HG03064 (cell line): ENCODE data around the gene BBX.
"Not testable (repeated sequence)": the region's sequence is repeated elsewhere in the genome, so short reads cannot be mapped to it uniquely, and the experiment has no call there.

Experiments used
- ATAC-seq: cut with Tn5 transposase; IDR thresholded peaks from one replicate; pipeline ENCODE4 v1.9.1; 2021; ENCODE audit warnings: low read depth; ENCODE audit not compliant: unreplicated experiment

The BBX gene

DNA sequence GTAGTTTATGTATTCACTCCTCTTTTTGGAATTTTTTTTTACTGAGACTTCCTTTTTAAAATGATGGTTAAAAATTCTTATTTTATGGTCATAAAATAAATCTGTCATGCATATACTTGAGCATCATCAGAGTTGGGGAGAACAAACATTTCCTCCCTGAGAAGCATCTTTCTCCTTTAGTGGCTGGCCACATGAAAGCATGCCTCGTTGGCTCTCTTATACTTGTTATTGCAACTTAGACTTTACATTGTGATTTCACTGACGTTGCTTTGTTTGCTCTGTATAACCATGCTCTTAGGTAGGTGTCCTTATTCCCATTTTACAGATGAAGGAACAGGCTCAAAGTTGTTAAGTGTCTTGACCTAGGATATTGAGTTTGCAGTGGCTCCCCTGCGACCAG is 18.1 kb downstream of the BBX start:
- ATAC-seq: no peak

GRCh38 chr3:107542665-107543064 is 19.9 kb downstream of the BBX start:
- no peak for ATAC-seq

- no peak for ATAC-seq
These were observed 20.9 kb downstream of the BBX start for GRCh38 chr3:107543666-107544065.

- no peak for ATAC-seq
These were observed 22.9 kb downstream of the BBX start for GRCh38 chr3:107545680-107546120.

GRCh38 chr3:107548601-107549000 is 25.8 kb downstream of the BBX start:
- ATAC-seq: no peak

DNA sequence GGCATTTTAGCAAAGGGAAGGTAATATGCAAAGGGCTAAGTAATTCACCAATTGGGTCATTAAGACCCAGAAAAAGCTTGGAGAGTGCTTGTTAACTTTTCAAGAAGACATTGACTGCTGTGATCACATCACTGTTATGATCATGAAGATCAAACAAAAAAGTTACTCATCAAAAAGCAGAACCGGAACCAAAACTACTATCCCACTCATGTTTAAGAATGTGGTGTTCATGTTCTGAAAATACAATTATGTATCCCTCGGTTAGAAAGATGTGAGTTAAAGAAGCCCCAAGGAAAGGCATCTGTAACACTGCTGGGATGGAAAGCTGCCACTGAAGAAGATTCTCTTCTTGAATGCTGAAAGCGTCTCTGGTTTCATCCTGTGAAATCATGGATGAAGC is 32.6 kb downstream of the BBX start:
- no peak for ATAC-seq

- ATAC-seq: no peak
These were observed 35.0 kb downstream of the BBX start for GRCh38 chr3:107557743-107558142.

DNA sequence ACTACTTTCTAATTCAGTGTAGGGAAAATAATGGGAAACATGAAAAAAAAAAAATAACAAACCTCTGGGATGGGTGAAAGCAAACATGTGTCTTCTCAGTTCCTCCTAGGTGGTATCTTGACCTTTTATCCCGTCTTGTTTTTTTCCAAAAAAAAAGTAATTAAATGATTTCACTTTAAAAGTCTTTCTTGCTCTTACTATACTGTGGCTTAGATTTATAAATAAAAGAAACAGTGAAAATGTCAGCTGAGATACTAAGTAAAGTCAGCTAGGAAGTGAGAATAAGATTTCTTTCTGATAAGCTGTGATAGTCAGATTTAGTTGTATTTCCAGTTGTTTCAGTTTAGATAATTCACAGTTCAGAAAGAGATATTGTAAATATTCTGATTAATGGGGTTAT is 37.4 kb downstream of the BBX start:
- no peak for ATAC-seq

GRCh38 chr3:107561980-107562379 is 39.2 kb downstream of the BBX start:
- ATAC-seq: no peak

DNA sequence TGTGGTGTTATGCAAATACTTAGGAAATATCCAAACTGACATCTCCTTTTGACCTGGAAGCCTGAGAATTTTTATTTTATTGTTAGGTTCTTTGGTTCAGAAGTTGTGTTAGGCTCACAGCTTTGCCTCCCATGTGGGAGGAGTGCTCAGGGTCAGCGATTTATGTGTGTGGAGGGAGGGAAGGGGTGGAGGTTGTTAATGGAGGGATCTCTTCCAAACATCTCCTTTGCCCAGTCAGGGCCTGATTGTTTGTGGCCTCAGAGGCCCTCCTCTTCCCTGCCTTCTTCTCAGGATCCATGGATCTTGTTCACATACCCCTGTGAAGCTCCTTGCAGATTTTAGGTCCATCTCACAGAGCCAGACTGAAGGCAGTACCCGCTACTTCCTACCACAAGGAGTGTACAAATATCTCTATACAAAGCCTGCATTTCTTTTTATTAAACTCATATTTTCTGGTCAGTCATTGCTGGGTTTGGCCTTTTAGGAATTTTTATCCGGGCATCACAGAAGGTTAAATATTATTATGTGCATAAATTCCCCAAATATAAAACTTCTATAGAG is 40.3 kb downstream of the BBX start:
- ATAC-seq: no peak

GRCh38 chr3:107565244-107565643 is 42.5 kb downstream of the BBX start:
- not testable (repeated sequence) for ATAC-seq

- ATAC-seq: not testable (repeated sequence)
These were observed 48.3 kb downstream of the BBX start for GRCh38 chr3:107571089-107571488.

GRCh38 chr3:107571492-107571891 is 48.7 kb downstream of the BBX start:
- not testable (repeated sequence) for ATAC-seq

GRCh38 chr3:107574650-107575049 is 51.9 kb downstream of the BBX start:
- no peak for ATAC-seq

GRCh38 chr3:107578091-107578490 is 55.3 kb downstream of the BBX start:
- ATAC-seq: no peak

DNA sequence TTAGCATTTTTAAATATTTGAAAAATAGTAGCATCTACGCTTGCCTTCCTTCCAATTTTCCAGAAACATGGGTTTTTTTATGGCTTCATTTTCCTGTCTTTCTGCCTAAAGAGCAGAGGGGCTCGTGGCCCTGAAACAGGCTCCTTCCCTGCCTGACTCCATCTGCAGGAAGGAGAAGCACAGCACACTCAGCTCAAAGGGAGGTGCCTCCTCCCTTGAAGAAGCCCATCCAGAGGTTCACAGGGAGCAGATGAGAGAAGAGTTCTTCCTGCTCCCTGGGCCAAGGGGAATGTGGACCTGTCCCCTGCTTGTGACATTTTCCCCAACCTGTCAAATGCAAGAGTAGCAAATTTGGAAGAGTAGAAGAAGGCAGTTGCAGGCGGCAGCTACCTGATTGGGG is 55.8 kb downstream of the BBX start:
- no peak for ATAC-seq

DNA sequence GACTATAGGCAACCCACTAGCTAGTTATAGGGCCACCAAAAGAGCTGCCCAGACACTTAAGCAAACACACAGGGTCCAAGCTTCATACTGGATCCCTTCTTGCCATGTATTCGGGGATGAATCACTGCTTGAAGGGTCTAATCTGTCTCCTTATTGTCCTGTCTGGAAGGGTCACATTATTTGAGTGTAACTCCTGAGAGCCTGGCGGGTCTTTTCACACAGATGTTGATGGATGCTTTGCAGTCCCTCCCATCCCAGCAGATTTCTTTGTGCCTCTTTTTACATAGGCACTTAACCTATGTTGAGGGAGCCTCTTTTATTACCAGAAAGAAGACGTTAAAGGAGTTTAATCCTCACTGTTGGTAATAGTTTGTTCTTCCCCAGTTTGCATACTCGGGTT is 56.6 kb downstream of the BBX start:
- ATAC-seq: no peak

DNA sequence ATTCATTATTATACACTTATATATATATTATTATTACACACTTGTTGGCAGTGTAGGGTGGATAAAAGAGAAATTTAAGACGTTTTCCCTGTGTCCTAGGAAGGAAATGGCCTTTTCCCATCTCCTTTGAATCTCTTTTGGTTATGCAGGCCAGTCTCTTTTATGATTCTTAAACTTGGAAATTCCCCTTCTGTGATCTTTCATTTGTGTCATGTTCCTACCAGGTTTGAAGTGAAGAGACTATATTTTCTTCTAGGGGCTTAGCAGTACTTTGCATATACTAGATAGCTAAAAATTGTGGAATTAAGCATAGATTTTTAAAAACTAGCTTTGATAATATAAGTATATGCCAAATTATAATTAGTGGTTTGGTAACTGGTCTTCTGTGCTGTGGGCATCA is 58.5 kb downstream of the BBX start:
- no peak for ATAC-seq

DNA sequence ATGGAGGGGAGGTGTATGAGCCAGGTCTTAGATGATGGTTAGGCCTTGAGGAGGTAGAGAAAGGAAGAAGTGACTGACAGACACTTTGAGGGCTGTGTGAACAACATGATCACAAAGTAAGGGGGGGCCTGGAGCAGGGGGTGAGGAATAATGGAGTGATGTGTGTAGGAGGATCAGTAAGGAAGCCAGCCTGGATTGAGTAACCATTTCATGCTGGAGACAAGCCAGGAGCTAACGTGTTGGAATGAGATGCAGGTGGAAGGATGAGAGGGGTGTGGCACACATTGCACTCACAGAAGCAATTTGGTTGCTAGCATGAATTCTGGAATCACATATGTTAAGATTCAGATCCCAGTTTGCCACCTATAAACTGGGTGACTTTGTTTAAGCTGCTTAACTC is 65.5 kb downstream of the BBX start:
- ATAC-seq: no peak

DNA sequence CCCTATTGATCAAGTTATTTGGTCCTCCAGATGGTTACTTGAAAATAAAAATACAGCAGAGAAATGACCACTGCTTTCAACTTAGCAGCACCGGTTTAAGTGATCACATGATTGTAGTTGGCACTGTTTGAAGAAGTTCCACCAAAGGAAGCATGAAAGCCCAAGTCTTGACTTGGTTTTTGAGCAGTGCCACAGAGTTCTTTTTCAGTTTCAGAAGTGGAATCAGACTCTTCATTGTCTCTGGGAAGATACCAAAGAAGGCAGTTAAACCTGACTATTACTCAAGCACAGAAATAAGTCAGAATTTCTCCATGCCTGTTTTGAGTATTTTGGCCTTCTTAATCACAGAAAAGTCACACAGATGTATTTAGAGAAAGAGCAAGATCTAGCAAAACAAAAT is 66.7 kb downstream of the BBX start:
- ATAC-seq: peak; percentile 77

- ATAC-seq: no peak
These were observed 68.0 kb downstream of the BBX start for GRCh38 chr3:107590786-107591185.

DNA sequence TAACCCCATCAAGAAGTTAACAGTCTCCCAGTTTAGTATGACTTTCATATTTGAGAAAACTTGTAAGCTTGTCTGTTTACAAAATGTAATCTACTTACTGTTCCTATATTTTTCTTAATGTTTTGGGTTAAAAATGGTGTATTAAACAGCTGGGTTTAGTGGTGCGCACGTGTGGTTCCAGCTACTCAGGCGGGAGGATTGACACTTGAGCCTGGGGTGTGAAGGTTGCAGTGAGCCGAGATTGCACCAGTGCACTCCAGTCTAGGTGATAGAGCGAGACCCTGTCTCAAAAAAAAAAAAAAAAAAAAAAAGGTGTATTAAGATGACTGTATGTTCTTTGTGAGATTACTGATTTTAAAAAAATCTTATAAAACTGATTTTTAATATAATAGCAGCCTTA is 69.3 kb downstream of the BBX start:
- ATAC-seq: no peak

DNA sequence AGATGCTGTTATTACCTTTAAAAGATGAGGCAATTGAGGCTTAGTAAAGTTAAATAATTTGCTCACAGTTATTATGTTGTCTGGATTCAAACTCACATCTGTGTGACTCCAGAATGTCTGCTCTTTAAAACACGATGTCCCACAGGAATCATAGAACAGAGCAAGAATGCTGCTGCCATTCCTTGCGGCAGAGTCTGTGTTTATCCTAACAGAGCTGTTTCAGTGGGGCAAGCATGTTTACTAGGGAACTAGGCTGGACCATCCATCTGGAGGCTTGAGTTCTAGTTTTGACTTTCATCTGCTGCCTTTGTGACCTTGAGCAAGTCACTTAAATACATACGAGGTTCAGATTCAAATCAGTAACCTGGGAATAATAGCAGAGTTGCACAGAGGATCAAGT is 72.1 kb downstream of the BBX start:
- no peak for ATAC-seq
